CD14-positive monocyte (primary cell): ENCODE data around the gene FMNL3. TPM values are rescaled to one million over a fixed set of nuclear protein-coding genes. Genes with fewer than 3 reads are reported as not detected.
"Not testable (repeated sequence)": the region's sequence is repeated elsewhere in the genome, so short reads cannot be mapped to it uniquely, and the experiment has no call there.

ENCODE experiments used
- DNase-seq, 3 donors: peaks; one replicate each; pipeline ENCODE4 v3.0.0-alpha.2; 2011 to 2022
- H2AFZ ChIP-seq: 2 replicates; pipeline ENCODE4 v1.6.0; 2012; ENCODE audit warnings: mild to moderate bottlenecking, low read depth, low read length, inconsistent platforms; ENCODE audit not compliant: insufficient read depth, poor library complexity, severe bottlenecking
- H3K27ac ChIP-seq, 2 donors: 1 replicate in 1 of 2; 2 replicates in 1 of 2; pipeline ENCODE4 v1.5.1; 2012 to 2013; ENCODE audit warnings: low read length in 2 of 2, control low read depth in 1 of 2, inconsistent platforms in 1 of 2, low read depth in 1 of 2, mild to moderate bottlenecking in 1 of 2
- H3K27me3 ChIP-seq, 2 donors: one replicate each; pipeline versions ENCODE4 v1.6.0 to v1.6.1; 2011 to 2013; ENCODE audit warnings: low read length in 2 of 2; ENCODE audit not compliant: control insufficient read depth in 2 of 2, insufficient read depth in 2 of 2
- H3K36me3 ChIP-seq, 2 donors: replicated peaks in 1 of 2; 1 replicate in 1 of 2; 2 replicates in 1 of 2; pipeline versions ENCODE4 v1.5.1 to v1.6.1; 2012 to 2013; ENCODE audit warnings: low read length in 2 of 2, control low read depth in 1 of 2, inconsistent platforms in 1 of 2, mild to moderate bottlenecking in 1 of 2; ENCODE audit not compliant: insufficient read depth in 2 of 2, control insufficient read depth in 1 of 2
- H3K4me1 ChIP-seq, 2 donors: 1 replicate in 1 of 2; 2 replicates in 1 of 2; pipeline versions ENCODE4 v1.5.1 to v1.6.1; 2012 to 2013; ENCODE audit warnings: low read length in 2 of 2, control low read depth in 1 of 2, inconsistent platforms in 1 of 2, mild to moderate bottlenecking in 1 of 2, moderate library complexity in 1 of 2; ENCODE audit not compliant: insufficient read depth in 2 of 2, control insufficient read depth in 1 of 2
- H3K4me2 ChIP-seq: replicated peaks from 2 replicates; pipeline ENCODE3; 2012; ENCODE audit warnings: low read length, moderate library complexity, mild to moderate bottlenecking; ENCODE audit not compliant: poor library complexity, severe bottlenecking; ENCODE audit errors: extremely low read depth
- H3K4me3 ChIP-seq, 3 experiments: fragments of 200-600 bp in 1 of 3; sonication (generic) in 1 of 3; replicated peaks in 1 of 3; 1 replicate in 2 of 3; 2 replicates in 1 of 3; pipeline ENCODE4 v1.5.1; 2011 to 2013; ENCODE audit warnings: low read length in 3 of 3, mild to moderate bottlenecking in 3 of 3, control low read depth in 2 of 3, low read depth in 2 of 3, inconsistent platforms in 1 of 3, moderate library complexity in 1 of 3
- H3K79me2 ChIP-seq: 2 replicates; pipeline ENCODE4 v1.6.0; 2012; ENCODE audit warnings: mild to moderate bottlenecking, control low read depth, inconsistent platforms, low read length, moderate library complexity; ENCODE audit not compliant: insufficient read depth
- H3K9ac ChIP-seq: 2 replicates; pipeline ENCODE4 v1.6.0; 2017; ENCODE audit warnings: low read length, mild to moderate bottlenecking; ENCODE audit not compliant: insufficient read depth, poor library complexity, severe bottlenecking
- H3K9me3 ChIP-seq, 2 donors: replicated peaks in 1 of 2; 1 replicate in 1 of 2; 2 replicates in 1 of 2; pipeline versions ENCODE4 v1.5.1 to v1.6.1; 2012 to 2013; ENCODE audit warnings: low read length in 2 of 2, control low read depth in 1 of 2; ENCODE audit not compliant: control insufficient read depth in 1 of 2, insufficient read depth in 1 of 2
- H4K20me1 ChIP-seq: 2 replicates; pipeline ENCODE4 v1.6.0; 2012; ENCODE audit warnings: mild to moderate bottlenecking, low read length, control low read depth, moderate library complexity; ENCODE audit not compliant: insufficient read depth
- H3K27ac Mint-ChIP-seq, 7 donors: one replicate each; pipeline ENCODE4 v1.8.0; 2020; ENCODE audit warnings: mild to moderate bottlenecking in 7 of 7, mixed read lengths in 7 of 7, moderate library complexity in 6 of 7, inconsistent platforms in 2 of 7
- H3K27me3 Mint-ChIP-seq, 3 donors: one replicate each; pipeline ENCODE4 v1.8.0; 2021 to 2022; ENCODE audit warnings: low read depth in 3 of 3, mild to moderate bottlenecking in 3 of 3, mixed read lengths in 3 of 3, moderate library complexity in 3 of 3, inconsistent platforms in 1 of 3
- H3K36me3 Mint-ChIP-seq, 2 donors: one replicate each; pipeline ENCODE4 v1.8.0; 2020; ENCODE audit warnings: mixed read lengths in 2 of 2, inconsistent platforms in 1 of 2, mild to moderate bottlenecking in 1 of 2
- H3K4me1 Mint-ChIP-seq: one replicate; pipeline ENCODE4 v1.8.0; 2020; ENCODE audit warnings: mild to moderate bottlenecking, mixed read lengths
- H3K4me3 Mint-ChIP-seq, 2 donors: one replicate each; pipeline ENCODE4 v1.8.0; 2020; ENCODE audit warnings: mild to moderate bottlenecking in 2 of 2, mixed read lengths in 2 of 2, moderate library complexity in 1 of 2
- H3K9me3 Mint-ChIP-seq, 7 donors: one replicate each; pipeline ENCODE4 v1.8.0; 2020 to 2022; ENCODE audit warnings: mixed read lengths in 7 of 7, mild to moderate bottlenecking in 6 of 7, moderate library complexity in 6 of 7, inconsistent platforms in 2 of 7
- whole genome bisulfite sequencing: methylation state at CpG from one replicate; pipeline ENCODE4 v1.1.5; 2013; ENCODE audit warnings: missing lambda C conversion rate; ENCODE audit not compliant: insufficient coverage; 5-methylcytosine and 5-hydroxymethylcytosine counted together
- intact Hi-C, 2 donors: fragments of 100-400 bp; cut with micrococcal nuclease; formaldehyde crosslinking; loops; one replicate each; pipeline versions ENCODE4 v1.15.0 to v1.15.1; 2023
- polyA plus RNA-seq, 3 donors: library from polyadenylated mRNA; depleted of rRNA in 1 of 3; unstranded in 2 of 3; stranded (reverse) in 1 of 3; fragments of 300-500 nt in 2 of 3; fragments of >200 nt in 1 of 3; fragmentation: Illumina TruSeq in 2 of 3; gene quantifications; 1 replicate in 2 of 3; 2 replicates in 1 of 3; pipeline ENCODE4 v1.2.3, GENCODE V29; 2012 to 2021
- TF ChIP-seq, protein P1 (sequence below): fragments of 200-600 bp; IDR thresholded peaks from one replicate; pipeline ENCODE4 v1.8.0; 2022; ENCODE audit warnings: antibody characterized with exemption, mild to moderate bottlenecking

Gene FMNL3
- polyA plus RNA-seq, 3 donors: 1.5 to 5.4 (median 1.7) TPM

DNA sequence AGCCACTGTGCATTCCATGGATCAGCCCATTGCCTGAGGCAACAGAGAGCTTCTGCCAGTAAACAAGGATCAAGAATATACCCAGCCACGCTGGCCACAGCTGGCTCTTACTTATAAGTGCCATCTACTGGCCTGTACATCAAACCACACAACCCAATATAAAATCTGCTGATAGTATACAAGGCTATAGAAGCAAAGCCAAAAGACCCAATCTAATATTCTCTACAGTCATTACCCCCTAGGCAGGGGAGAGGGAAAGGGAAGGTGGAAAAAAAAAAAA lies 97.4 kb downstream of the FMNL3 start:
- peaks cover 5 to 22% (median 18%) of the 10 kb centered on the region in 7 donors for H3K9me3 Mint-ChIP-seq
- no peaks in the 10 kb centered on the region for H3K36me3 Mint-ChIP-seq
- H3K4me2 ChIP-seq: no peak overlapping the region
- no peak overlapping the region for H3K9ac ChIP-seq
- H3K9me3 ChIP-seq: peaks cover 0 to 13% of the 10 kb centered on the region in 2 donors
- peaks cover 2 to 23% (median 12%) of the 10 kb centered on the region in 3 donors for H3K27me3 Mint-ChIP-seq
- no peaks in the 10 kb centered on the region for H3K27me3 ChIP-seq
- H3K27ac Mint-ChIP-seq: no peak overlapping the region
- H2AFZ ChIP-seq: no peak overlapping the region
- peaks cover 7% of the 10 kb centered on the region for H3K4me1 Mint-ChIP-seq
- DNase-seq: no peak
- H3K79me2 ChIP-seq: no peaks in the 10 kb centered on the region
- H3K36me3 ChIP-seq: no peaks in the 10 kb centered on the region
- no peaks in the 10 kb centered on the region for H4K20me1 ChIP-seq
- WGBS: 100% methylated on average over 1 of the region's 1 CpG
- TF ChIP-seq, protein P1, sequence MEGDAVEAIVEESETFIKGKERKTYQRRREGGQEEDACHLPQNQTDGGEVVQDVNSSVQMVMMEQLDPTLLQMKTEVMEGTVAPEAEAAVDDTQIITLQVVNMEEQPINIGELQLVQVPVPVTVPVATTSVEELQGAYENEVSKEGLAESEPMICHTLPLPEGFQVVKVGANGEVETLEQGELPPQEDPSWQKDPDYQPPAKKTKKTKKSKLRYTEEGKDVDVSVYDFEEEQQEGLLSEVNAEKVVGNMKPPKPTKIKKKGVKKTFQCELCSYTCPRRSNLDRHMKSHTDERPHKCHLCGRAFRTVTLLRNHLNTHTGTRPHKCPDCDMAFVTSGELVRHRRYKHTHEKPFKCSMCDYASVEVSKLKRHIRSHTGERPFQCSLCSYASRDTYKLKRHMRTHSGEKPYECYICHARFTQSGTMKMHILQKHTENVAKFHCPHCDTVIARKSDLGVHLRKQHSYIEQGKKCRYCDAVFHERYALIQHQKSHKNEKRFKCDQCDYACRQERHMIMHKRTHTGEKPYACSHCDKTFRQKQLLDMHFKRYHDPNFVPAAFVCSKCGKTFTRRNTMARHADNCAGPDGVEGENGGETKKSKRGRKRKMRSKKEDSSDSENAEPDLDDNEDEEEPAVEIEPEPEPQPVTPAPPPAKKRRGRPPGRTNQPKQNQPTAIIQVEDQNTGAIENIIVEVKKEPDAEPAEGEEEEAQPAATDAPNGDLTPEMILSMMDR: no peak
- intact Hi-C loops: loop anchor here in 1 of 2 donors (2.0 kb wide), 1 partner anchor 25 kb away; no protein-coding TSS in a partner anchor
- no peaks in the 10 kb centered on the region for H3K4me1 ChIP-seq
- no peak overlapping the region for H3K27ac ChIP-seq
- H3K4me3 Mint-ChIP-seq: no peak overlapping the region
- no peak overlapping the region for H3K4me3 ChIP-seq

DNA sequence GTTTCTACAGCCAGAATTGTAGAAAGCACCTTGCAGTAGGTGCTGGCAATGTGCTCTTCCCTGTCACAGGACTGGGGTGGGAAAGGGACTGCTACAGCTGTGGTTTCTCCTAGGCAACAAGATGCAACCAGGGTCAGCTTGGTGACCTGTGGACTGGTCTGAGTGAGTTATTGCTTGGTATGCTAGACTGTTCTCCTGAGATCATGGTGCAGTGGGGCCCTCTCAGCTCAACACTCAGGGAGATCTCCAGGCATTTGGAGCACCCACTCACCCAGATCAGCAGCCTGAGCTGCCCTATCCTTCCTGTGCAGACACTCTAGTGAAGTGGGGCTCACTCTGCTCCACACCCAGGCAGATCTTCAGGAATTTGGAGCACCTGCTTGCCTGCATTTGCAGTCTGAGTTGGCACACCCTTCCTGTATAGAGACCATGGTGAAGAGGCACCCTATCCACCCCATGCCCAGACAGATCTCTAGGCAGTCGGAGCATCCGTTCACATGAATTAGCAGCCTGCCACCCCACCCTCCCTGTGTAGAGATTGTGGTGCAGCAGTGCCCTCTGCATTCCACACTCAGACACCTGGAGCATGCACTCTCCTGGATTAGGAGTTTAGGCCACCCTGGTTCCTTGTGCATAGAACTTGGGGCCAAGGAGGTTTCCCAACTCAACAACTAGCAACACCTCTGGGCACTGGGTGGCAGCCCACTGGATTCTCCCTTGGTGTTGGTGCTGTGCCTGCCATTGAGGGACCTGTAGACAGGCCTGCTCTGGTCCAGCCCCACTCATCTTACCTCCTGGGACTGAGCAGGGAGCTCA lies 97.9 kb downstream of the FMNL3 start:
- Mint-ChIP-seq H3K27me3 (peaks cover 0 to 24% (median 11%) of the 10 kb centered on the region in 3 donors), H3K36me3 (no peaks in the 10 kb centered on the region), H3K4me1 (peaks cover 7% of the 10 kb centered on the region), H3K27ac (no peak overlapping the region), H3K9me3 (peaks cover 5 to 22% (median 18%) of the 10 kb centered on the region in 7 donors), H3K4me3 (no peak overlapping the region)
- H4K20me1 ChIP-seq: no peaks in the 10 kb centered on the region
- TF ChIP-seq, protein P1: no peak
- no peak overlapping the region for H3K9ac ChIP-seq
- peaks cover 0 to 13% of the 10 kb centered on the region in 2 donors for H3K9me3 ChIP-seq
- DNase-seq: no peak
- no peaks in the 10 kb centered on the region for H3K36me3 ChIP-seq
- H3K79me2 ChIP-seq: no peaks in the 10 kb centered on the region
- H3K4me2 ChIP-seq: no peak overlapping the region
- no peak overlapping the region for H3K4me3 ChIP-seq
- H2AFZ ChIP-seq: no peak overlapping the region
- H3K27me3 ChIP-seq: no peaks in the 10 kb centered on the region
- WGBS: no CpG with 5 or more reads among the region's 2 CpGs
- H3K4me1 ChIP-seq: no peaks in the 10 kb centered on the region
- intact Hi-C loops: no loop called here
- H3K27ac ChIP-seq: no peak overlapping the region

DNA sequence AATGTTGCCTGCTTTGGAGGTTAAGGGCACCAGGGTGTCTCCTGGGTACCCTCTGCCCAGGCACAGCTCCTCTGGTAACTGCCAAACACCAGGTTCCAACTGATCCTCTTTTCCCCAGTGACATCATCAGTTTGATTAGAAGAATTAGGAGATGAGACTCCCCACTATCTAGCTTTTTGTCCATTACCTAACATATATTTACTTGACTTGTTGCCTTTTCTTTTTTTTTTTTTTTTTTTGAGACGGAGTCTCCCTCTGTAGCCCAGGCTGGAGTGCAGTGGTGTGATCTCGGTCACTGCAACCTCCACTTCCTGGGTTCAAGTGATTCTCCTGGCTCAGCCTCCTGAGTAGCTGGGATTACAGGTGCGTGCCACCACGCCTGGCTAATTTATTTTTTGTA lies 101.7 kb downstream of the FMNL3 start, which contains the start of gene FAM186B:
FAM186B (minus strand) TSS at position 101 of the 400 bp plus-strand sequence. CDS start 162 bp downstream, outside the sequence.
- H3K4me1 Mint-ChIP-seq, H3K79me2 ChIP-seq, H3K9me3 ChIP-seq, H3K4me2 ChIP-seq, H3K9me3 Mint-ChIP-seq, intact Hi-C loops, H3K27me3 ChIP-seq, DNase-seq, H3K4me1 ChIP-seq, H3K4me3 Mint-ChIP-seq, H4K20me1 ChIP-seq, H2AFZ ChIP-seq, H3K9ac ChIP-seq, H3K36me3 ChIP-seq, H3K36me3 Mint-ChIP-seq, H3K27ac ChIP-seq, H3K4me3 ChIP-seq: not testable (repeated sequence)
- Mint-ChIP-seq H3K27ac (peak within 1 kb of the TSS in 1 of 7 donors; percentile 60), H3K27me3 (peaks cover 3 to 18% (median 9%) of the 10 kb centered on the region in 3 donors)
- WGBS: 80% methylated on average over 1 of the region's 4 CpGs
